ENCODE data around the gene TMEM18.

- TF ChIP-seq CTCF (conservative IDR thresholded peaks at IDR 0.05; ENCODE audit: low read depth in 2 of 2) (peak; percentile 57 to 66), ETS1 (IDR thresholded peaks at IDR 0.05) (no peak), POLR2AphosphoS5 (IDR thresholded peaks at IDR 0.05; ENCODE audit: low read depth) (no peak), CREB1 (CRISPR knock-in tag; IDR thresholded peaks at IDR 0.05; ENCODE audit: low read depth) (no peak), EZH2 (IDR thresholded peaks at IDR 0.05; ENCODE audit: low read depth, unreplicated experiment) (no peak), ZNF331 (CRISPR knock-in tag; IDR thresholded peaks at IDR 0.05; ENCODE audit: low read depth) (no peak), REST (IDR thresholded peaks at IDR 0.05; ENCODE audit: unreplicated experiment) (no peak), EZH2phosphoT487 (IDR thresholded peaks at IDR 0.05; ENCODE audit: unreplicated experiment) (no peak), JUNB (IDR thresholded peaks at IDR 0.05; ENCODE audit: unreplicated experiment) (no peak), ZNF114 (CRISPR knock-in tag; IDR thresholded peaks at IDR 0.05) (no peak), NANOG (IDR thresholded peaks at IDR 0.05; ENCODE audit: borderline replicate concordance) (no peak), STAT1 (IDR thresholded peaks at IDR 0.05; ENCODE audit: unreplicated experiment) (no peak), ZNF462 (CRISPR knock-in tag; IDR thresholded peaks at IDR 0.05) (no peak)
Measured at GRCh38 chr2:709138-709765, 32.0 kb upstream of the TMEM18 start.
